Lung (tissue), 12 donors: ENCODE results near the gene APOO. TPM values are rescaled to one million over a fixed set of nuclear protein-coding genes. Genes with fewer than 3 reads are reported as not detected.

Experiments
- ATAC-seq: fragments of 200-7000 bp; cut with Tn5 transposase; one replicate; pipeline ENCODE4 v1.9.1; 2020; ENCODE audit warnings: moderate number of reproducible peaks; ENCODE audit not compliant: insufficient read depth, low FRiP score
- DNase-seq, 3 donors: peaks; one replicate each; pipeline ENCODE4 v3.0.0-alpha.2; 2013 to 2017
- H3K27ac ChIP-seq, 2 donors: one replicate each; pipeline ENCODE4 v1.5.1; 2013; ENCODE audit warnings: mild to moderate bottlenecking in 2 of 2, moderate library complexity in 2 of 2, control low read depth in 1 of 2, inconsistent platforms in 1 of 2, low read depth in 1 of 2, low read length in 1 of 2
- H3K27me3 ChIP-seq, 3 donors: one replicate each; pipeline ENCODE4 v1.5.1; 2013; ENCODE audit warnings: low read length in 2 of 3; ENCODE audit not compliant: control insufficient read depth in 3 of 3, insufficient read depth in 3 of 3
- H3K36me3 ChIP-seq, 4 donors: one replicate each; pipeline ENCODE4 v1.5.1; 2013; ENCODE audit warnings: low read length in 4 of 4, mild to moderate bottlenecking in 1 of 4, moderate library complexity in 1 of 4; ENCODE audit not compliant: control insufficient read depth in 4 of 4, insufficient read depth in 4 of 4
- H3K4me1 ChIP-seq, 5 donors: one replicate each; pipeline ENCODE4 v1.5.1; 2013; ENCODE audit warnings: low read length in 5 of 5, mild to moderate bottlenecking in 2 of 5, moderate library complexity in 1 of 5; ENCODE audit not compliant: control insufficient read depth in 5 of 5, insufficient read depth in 5 of 5
- H3K4me3 ChIP-seq: one replicate; pipeline ENCODE4 v1.5.1; 2013; ENCODE audit warnings: mild to moderate bottlenecking, control low read depth, moderate library complexity
- H3K9ac ChIP-seq, 2 donors: one replicate each; pipeline ENCODE4 v1.5.1; 2013; ENCODE audit warnings: low read length in 2 of 2, control low read depth in 1 of 2; ENCODE audit not compliant: insufficient read depth in 1 of 2
- H3K9me3 ChIP-seq, 4 donors: one replicate each; pipeline ENCODE4 v1.5.1; 2013; ENCODE audit warnings: low read length in 3 of 4, mild to moderate bottlenecking in 1 of 4, moderate library complexity in 1 of 4; ENCODE audit not compliant: control insufficient read depth in 4 of 4, insufficient read depth in 3 of 4
- CTCF ChIP-seq: IDR thresholded peaks from 2 replicates; pipeline ENCODE4 v1.5.1; 2012; ENCODE audit warnings: mild to moderate bottlenecking; ENCODE audit errors: control extremely low read depth, extremely low read depth
- WGBS, 2 donors: extraction: QIAGEN DNeasy Blood & Tissue Kit; methylation state at CpG; one replicate each; pipeline ENCODE4 v1.1.7; 2013; 5-methylcytosine and 5-hydroxymethylcytosine counted together
- polyA plus RNA-seq, 2 donors: library from polyadenylated mRNA; stranded (reverse); fragments of 200-250 nt; gene quantifications; one replicate each; pipeline ENCODE4 v1.2.1, GENCODE V29; 2013
- total RNA-seq, 2 donors: library from RNA; depleted of rRNA in 1 of 2; stranded (reverse); fragments of >200 nt in 1 of 2; gene quantifications; one replicate each; pipeline ENCODE4 v1.2.1, GENCODE V29; 2014 to 2021
- donor health status: control.
- donor health status: control.
- donor health status: Bipolar disorder and iron deficiency.
- donor health status: healthy.
- donor health status: DM: yes; HTN: yes; CAD: no.

Gene APOO
- total and polyA plus RNA-seq, 4 donors, result 8.9 to 25.0 (median 22.6) TPM

- H3K4me1 ChIP-seq, result no peaks in the 10 kb centered on the region
- no peak for TF ChIP-seq CTCF
- ATAC-seq, result no peak
- H3K27ac ChIP-seq, result no peak overlapping the region
- peaks cover 0 to 7% (median 0%) of the 10 kb centered on the region in 4 donors for H3K9me3 ChIP-seq
- H3K36me3 ChIP-seq, result no peaks in the 10 kb centered on the region
- DNase-seq, result no peak
- H3K9ac ChIP-seq, result no peak overlapping the region
- 83 to 94% methylated on average over 3 of the region's 3 CpGs for WGBS, 2 donors
- H3K4me3 ChIP-seq, result no peak overlapping the region
- H3K27me3 ChIP-seq, result peaks cover 0 to 7% (median 2%) of the 10 kb centered on the region in 3 donors
Measured at GRCh38 chrX:23817979-23818336, 89.8 kb downstream of the APOO start.

DNA sequence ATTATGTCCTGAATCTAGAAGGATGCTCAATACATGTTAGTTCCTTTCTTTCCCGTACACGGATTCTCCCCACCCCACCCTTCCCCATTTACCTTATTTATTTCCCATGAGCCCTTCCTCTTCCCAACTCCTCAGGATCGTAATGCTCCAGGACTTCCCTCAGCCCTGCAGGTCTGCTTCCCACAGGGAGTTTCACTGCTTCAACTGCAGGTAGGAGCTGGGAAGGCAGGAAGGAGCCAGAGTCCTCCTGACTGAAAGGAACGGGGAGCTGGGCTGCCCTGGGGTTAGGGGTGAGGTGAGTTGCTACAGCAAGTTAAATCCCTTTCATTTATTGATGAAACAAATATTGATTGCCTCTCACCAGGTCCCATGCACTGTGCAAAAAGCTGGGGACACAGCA is 91.6 kb downstream of the APOO start:
- no peak for DNase-seq
- peaks cover 0 to 7% (median 0%) of the 10 kb centered on the region in 4 donors for H3K9me3 ChIP-seq
- TF ChIP-seq CTCF, result no peak
- H3K4me1 ChIP-seq, result no peaks in the 10 kb centered on the region
- H3K27me3 ChIP-seq, result peaks cover 0 to 4% (median 2%) of the 10 kb centered on the region in 3 donors
- WGBS, 2 donors, result 75 to 84% methylated on average over 4 of the region's 4 CpGs
- no peak overlapping the region for H3K27ac ChIP-seq
- H3K36me3 ChIP-seq, result no peaks in the 10 kb centered on the region
- no peak for ATAC-seq
- H3K9ac ChIP-seq, result no peak overlapping the region
- no peak overlapping the region for H3K4me3 ChIP-seq

DNA sequence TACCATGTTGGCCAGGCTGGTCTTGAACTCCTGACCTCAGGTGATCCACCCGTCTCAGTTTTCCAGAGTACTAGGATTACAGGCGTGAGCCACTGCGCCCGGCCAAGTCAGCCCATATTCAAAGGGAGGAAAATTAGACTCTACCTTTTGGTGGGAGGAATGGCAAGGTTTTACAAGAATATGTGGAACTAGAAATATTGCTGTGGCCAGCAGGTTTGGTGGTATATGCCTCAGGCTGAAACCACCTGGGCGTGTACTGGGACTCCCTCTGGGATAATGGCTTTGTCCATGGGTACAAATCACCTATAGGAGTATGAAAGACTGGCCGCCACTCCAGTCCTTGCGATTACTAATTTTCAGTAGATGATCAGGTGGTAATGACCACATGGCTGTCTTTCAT is 92.4 kb downstream of the APOO start:
- no peak overlapping the region for H3K9ac ChIP-seq
- peaks cover 0 to 4% (median 2%) of the 10 kb centered on the region in 3 donors for H3K27me3 ChIP-seq
- no peak overlapping the region for H3K4me3 ChIP-seq
- no peak for TF ChIP-seq CTCF
- peaks cover 0 to 7% (median 0%) of the 10 kb centered on the region in 4 donors for H3K9me3 ChIP-seq
- DNase-seq, result no peak
- ATAC-seq, result no peak
- no peaks in the 10 kb centered on the region for H3K36me3 ChIP-seq
- WGBS, 2 donors, result 90 to 94% methylated on average over 7 of the region's 7 CpGs
- no peak overlapping the region for H3K27ac ChIP-seq
- H3K4me1 ChIP-seq, result no peaks in the 10 kb centered on the region

GRCh38 chrX:23813808-23814207 is 93.9 kb downstream of the APOO start:
- H3K27ac ChIP-seq, result no peak overlapping the region
- no peak overlapping the region for H3K4me3 ChIP-seq
- no peak overlapping the region for H3K9ac ChIP-seq
- H3K36me3 ChIP-seq, result no peaks in the 10 kb centered on the region
- ATAC-seq, result no peak
- 92 to 100% methylated on average over 1 of the region's 1 CpG for WGBS, 2 donors
- peaks cover 0 to 4% (median 0%) of the 10 kb centered on the region in 4 donors for H3K9me3 ChIP-seq
- no peaks in the 10 kb centered on the region for H3K4me1 ChIP-seq
- DNase-seq, result no peak
- no peak for TF ChIP-seq CTCF
- peaks cover 0 to 2% (median 2%) of the 10 kb centered on the region in 3 donors for H3K27me3 ChIP-seq
